C4-2B (cell line): ENCODE data around the gene CAMK4.

Experiments used
- ZFX ChIP-seq: fragments of 450-650 bp; IDR thresholded peaks from 2 replicates; pipeline ENCODE4 v1.6.1; 2017
- TF ChIP-seq, protein P1 (sequence below): fragments of 450-650 bp; conservative IDR thresholded peaks from 2 replicates; pipeline ENCODE4 v1.5.1; 2017; ENCODE audit warnings: mild to moderate bottlenecking

GRCh38 chr5:111227226-111227782 is 3.1 kb downstream of the CAMK4 start:
- TF ChIP-seq, protein P1, sequence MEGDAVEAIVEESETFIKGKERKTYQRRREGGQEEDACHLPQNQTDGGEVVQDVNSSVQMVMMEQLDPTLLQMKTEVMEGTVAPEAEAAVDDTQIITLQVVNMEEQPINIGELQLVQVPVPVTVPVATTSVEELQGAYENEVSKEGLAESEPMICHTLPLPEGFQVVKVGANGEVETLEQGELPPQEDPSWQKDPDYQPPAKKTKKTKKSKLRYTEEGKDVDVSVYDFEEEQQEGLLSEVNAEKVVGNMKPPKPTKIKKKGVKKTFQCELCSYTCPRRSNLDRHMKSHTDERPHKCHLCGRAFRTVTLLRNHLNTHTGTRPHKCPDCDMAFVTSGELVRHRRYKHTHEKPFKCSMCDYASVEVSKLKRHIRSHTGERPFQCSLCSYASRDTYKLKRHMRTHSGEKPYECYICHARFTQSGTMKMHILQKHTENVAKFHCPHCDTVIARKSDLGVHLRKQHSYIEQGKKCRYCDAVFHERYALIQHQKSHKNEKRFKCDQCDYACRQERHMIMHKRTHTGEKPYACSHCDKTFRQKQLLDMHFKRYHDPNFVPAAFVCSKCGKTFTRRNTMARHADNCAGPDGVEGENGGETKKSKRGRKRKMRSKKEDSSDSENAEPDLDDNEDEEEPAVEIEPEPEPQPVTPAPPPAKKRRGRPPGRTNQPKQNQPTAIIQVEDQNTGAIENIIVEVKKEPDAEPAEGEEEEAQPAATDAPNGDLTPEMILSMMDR: no peak
- no peak for TF ChIP-seq ZFX
